Choroid plexus epithelial cell (primary cell): ENCODE data around the gene CHPF.

ENCODE experiments used
- DNase-seq: peaks from one replicate; pipeline ENCODE4 v3.0.0-alpha.2; 2010; ENCODE audit warnings: low read depth
- H3K4me3 ChIP-seq: 2 replicates; pipeline ENCODE4 v1.5.1; 2011; ENCODE audit warnings: low read depth, mild to moderate bottlenecking, control low read depth, low read length, moderate library complexity
- TF ChIP-seq, protein P1 (sequence below): conservative IDR thresholded peaks from 2 replicates; pipeline ENCODE4 v1.5.1; 2011; ENCODE audit warnings: low read depth, mild to moderate bottlenecking, control low read depth, inconsistent platforms, low read length, moderate library complexity

CHPF gene

DNA sequence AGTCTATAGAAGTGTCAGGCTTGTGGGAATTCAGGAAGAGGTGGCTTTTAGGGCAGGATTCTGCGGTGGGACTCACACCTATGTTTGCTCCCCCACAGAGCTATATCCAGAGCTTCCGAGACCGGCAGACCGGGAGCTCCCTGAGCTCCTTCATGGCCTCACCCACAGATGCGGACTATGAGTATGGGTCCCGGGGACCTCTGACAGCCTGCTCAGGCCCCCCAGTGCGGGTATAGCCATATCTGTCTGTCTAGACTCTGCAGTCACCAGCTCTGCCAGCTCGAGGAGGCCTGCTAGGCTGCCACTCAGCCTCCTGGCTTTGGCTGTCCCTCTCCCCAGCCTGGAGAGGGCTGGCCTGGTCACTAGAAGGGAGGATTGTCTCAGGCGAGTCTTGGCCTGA lies 6.0 kb upstream of the CHPF start:
- H3K4me3 ChIP-seq = no peak overlapping the region
- TF ChIP-seq, protein P1, sequence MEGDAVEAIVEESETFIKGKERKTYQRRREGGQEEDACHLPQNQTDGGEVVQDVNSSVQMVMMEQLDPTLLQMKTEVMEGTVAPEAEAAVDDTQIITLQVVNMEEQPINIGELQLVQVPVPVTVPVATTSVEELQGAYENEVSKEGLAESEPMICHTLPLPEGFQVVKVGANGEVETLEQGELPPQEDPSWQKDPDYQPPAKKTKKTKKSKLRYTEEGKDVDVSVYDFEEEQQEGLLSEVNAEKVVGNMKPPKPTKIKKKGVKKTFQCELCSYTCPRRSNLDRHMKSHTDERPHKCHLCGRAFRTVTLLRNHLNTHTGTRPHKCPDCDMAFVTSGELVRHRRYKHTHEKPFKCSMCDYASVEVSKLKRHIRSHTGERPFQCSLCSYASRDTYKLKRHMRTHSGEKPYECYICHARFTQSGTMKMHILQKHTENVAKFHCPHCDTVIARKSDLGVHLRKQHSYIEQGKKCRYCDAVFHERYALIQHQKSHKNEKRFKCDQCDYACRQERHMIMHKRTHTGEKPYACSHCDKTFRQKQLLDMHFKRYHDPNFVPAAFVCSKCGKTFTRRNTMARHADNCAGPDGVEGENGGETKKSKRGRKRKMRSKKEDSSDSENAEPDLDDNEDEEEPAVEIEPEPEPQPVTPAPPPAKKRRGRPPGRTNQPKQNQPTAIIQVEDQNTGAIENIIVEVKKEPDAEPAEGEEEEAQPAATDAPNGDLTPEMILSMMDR = no peak
- no peak for DNase-seq

DNA sequence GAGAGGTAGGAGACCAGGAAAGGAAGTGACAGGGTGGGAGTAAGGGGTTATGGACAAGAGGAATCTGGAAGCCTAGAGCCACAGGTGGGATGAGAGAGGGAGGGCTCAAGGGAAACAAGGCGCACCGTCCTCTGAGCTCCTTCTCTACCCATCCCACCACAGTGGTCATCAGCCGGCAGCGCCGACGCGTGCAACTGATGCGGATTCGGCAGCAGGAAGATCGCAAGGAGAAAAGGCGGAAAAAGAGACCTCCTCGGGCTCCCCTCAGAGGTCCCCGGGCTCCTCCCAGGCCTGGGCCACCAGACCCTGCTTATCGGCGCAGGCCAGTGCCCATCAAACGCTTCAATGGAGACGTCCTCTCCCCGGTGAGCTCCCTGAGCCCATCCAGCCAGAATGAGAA lies 5.4 kb upstream of the CHPF start:
- DNase-seq = no peak
- TF ChIP-seq, protein P1 = no peak

DNA sequence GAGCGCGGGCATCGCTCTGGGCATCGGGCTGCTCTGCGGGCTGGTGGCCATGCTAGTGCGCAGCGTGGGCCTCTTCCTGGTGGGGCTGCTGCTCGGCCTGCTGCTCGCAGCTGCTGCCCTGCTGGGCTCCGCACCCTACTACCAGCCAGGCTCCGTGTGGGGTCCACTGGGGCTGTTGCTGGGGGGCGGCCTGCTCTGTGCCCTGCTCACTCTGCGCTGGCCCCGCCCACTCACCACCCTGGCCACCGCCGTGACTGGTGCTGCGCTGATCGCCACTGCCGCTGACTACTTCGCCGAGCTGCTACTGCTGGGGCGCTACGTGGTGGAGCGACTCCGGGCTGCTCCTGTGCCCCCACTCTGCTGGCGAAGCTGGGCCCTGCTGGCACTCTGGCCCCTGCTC lies 4.0 kb upstream of the CHPF start:
- no peak for DNase-seq
- H3K4me3 ChIP-seq = no peak overlapping the region
- TF ChIP-seq, protein P1 = no peak

More for the DNA sequence above, 5.4 kb upstream of the CHPF start:
- no peak overlapping the region for H3K4me3 ChIP-seq

DNA sequence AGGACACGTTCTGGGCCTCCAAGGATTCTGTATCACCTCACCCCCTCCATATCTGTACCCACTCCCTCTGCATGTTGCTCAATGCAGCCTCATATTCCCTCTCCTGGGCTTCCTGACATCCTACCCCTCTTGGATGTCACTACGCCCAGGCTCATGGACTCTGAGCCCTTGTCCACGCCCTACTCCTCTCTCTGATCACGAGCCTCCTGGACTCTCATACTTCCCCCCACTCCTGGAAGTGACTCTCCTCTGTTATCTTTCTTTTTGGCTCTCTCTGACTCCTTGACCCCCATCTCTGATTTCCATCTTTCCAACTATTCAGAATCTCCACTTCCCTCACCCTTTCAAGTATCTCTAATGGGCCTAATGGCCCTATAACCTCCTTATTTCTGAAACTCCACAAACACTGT lies 2.3 kb upstream of the CHPF start:
- no peak overlapping the region for H3K4me3 ChIP-seq
- DNase-seq = no peak
- TF ChIP-seq, protein P1 = no peak

DNA sequence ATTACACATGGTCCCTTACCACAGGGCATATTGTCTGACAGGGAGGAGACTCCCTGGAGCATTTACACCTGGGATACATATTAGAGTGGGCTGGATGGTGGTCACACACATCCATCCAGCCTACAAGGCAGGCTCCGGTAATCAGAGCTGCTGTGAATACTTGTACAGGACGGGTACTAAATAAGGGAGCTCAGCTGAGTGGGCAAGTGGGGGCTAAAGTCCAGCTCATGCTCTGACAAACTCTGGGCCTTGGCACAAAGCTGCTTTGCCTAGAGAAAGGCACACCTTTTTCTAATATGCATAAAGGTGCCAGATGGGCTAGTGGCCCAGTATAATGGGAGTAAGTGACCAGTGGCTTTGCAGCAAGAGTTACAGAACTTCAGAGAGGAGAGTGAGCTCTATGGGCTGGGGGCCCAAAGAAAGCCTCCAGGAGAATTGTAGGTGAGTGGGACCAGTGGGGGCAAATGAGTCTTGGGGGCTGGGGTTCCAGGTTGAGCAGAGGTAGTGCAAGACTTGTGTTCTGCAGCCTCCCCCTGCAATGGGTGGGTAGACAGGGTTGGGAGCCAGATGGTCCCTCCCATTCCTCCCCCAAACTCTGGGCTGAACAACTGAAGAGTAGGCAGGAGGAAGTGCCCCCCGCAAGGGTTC lies 1.8 kb upstream of the CHPF start:
- TF ChIP-seq, protein P1 = no peak
- DNase-seq = no peak
- H3K4me3 ChIP-seq = no peak overlapping the region

DNA sequence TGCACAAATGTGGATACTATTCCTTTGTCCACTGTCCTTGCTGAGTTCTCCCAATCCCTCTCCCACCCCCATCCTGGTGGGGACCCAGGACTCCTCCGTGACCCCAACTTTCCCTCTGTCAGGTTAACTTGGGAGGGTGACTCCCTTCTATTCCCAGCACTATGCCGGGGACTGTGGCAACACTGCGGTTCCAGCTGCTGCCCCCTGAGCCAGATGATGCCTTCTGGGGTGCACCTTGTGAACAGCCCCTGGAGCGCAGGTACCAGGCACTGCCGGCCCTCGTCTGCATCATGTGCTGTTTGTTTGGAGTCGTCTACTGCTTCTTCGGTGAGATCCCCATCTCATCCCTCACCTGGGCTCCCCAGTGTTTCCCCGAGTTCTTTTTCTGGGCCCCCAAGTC lies 958 bp upstream of the CHPF start:
- TF ChIP-seq, protein P1 = no peak

DNA sequence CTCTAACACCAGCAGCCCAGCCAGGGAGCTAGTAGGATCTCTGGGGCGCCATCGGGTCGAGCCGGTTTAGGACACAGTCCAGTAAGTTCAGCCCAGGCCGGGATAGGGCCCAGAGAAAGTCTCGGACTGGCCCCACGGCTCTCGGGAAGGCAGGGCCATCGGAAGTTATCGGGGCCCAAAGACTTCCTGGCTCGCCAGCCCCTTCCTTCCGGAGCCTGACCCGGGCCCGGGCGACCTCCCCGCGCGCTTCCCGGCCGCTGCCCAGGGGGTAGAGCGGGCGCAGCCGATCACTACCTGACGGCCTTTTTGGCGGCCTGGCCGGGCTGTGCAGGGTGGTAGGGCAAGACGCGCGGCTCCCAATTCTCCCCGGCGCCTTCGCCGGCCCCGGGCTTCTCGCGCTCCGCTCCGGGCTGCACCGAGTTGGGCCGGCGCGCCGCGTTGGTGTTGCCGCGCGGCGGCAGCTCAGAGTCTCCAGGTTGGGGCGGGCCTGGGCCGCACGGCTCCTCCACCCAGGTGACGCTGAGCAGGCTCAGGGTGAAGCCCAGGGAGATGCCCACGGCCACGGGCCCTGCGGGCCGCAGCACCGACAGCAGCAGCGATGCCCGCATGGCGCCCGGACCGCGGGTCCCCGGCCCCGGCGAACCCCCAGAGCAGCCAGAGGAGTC lies 546 bp downstream of the CHPF start:
- peak overlapping the region; percentile 77 for H3K4me3 ChIP-seq
- DNase-seq = peak; percentile 48
- TF ChIP-seq, protein P1 = no peak

More for the DNA sequence above, 958 bp upstream of the CHPF start:
- DNase-seq = no peak
- H3K4me3 ChIP-seq = peak overlapping the region; percentile 77
